Erythroblast (primary cell): ENCODE measurements around the gene EPHA1.

Source experiments
- GATA1 ChIP-seq: IDR thresholded peaks from 2 replicates; pipeline ENCODE4 v1.6.1; 2011; ENCODE audit warnings: low read depth, mild to moderate bottlenecking, control low read depth, low read length, moderate library complexity
- POLR2A ChIP-seq: IDR thresholded peaks from 2 replicates; pipeline ENCODE4 v1.6.1; 2011; ENCODE audit warnings: mild to moderate bottlenecking, low read length

- TF ChIP-seq POLR2A, result no peak
- TF ChIP-seq GATA1, result no peak
Observed at GRCh38 chr7:143419880-143420279, 11.2 kb upstream of the EPHA1 start.
